ENCODE results near the gene CFAP57. TPM values are rescaled to one million over a fixed set of nuclear protein-coding genes. Genes with fewer than 3 reads are reported as not detected.

CFAP57 gene
- total RNA-seq, 2 experiments from 2014 or later = 0.12 to 0.14 TPM

GRCh38 chr1:43250351-43250761 lies 78.2 kb downstream of the CFAP57 start:
- no peak for DNase-seq
- CTCF ChIA-PET = no interaction called here
- Mint-ChIP-seq H3K4me3 (no peak overlapping the region), H3K4me1 (ENCODE audit: low read depth) (no peaks in the 10 kb centered on the region), H3K27me3 (ENCODE audit: low read depth) (peaks cover 2% of the 10 kb centered on the region), H3K27ac (no peak overlapping the region), H3K9me3 (peaks cover 3% of the 10 kb centered on the region), H3K36me3 (ENCODE audit: low read depth) (no peaks in the 10 kb centered on the region)
- intact Hi-C loops (cut with micrococcal nuclease) = no loop called here

- Mint-ChIP-seq H3K9me3 (peaks cover 3% of the 10 kb centered on the region), H3K27me3 (ENCODE audit: low read depth) (peaks cover 2% of the 10 kb centered on the region), H3K4me1 (ENCODE audit: low read depth) (no peaks in the 10 kb centered on the region), H3K36me3 (ENCODE audit: low read depth) (no peaks in the 10 kb centered on the region), H3K27ac (no peak overlapping the region), H3K4me3 (no peak overlapping the region)
- intact Hi-C loops (cut with micrococcal nuclease) = no loop called here
- CTCF ChIA-PET = no interaction called here
- no peak for DNase-seq
Observed at GRCh38 chr1:43251024-43251423, 78.9 kb downstream of the CFAP57 start.

- H3K36me3 Mint-ChIP-seq (ENCODE audit: low read depth) = no peaks in the 10 kb centered on the region
- CTCF ChIA-PET = no interaction called here
- H3K9me3 Mint-ChIP-seq = no peaks in the 10 kb centered on the region
- no peak for DNase-seq
- peaks cover under 1% of the 10 kb centered on the region for H3K27me3 Mint-ChIP-seq (ENCODE audit: low read depth)
- no peaks in the 10 kb centered on the region for H3K4me1 Mint-ChIP-seq (ENCODE audit: low read depth)
- H3K27ac Mint-ChIP-seq = no peak overlapping the region
- H3K4me3 Mint-ChIP-seq = no peak overlapping the region
- intact Hi-C loops (cut with micrococcal nuclease) = no loop called here
Observed at GRCh38 chr1:43252225-43252624, 80.1 kb downstream of the CFAP57 start.

GRCh38 chr1:43253173-43253572 lies 81.0 kb downstream of the CFAP57 start:
- Mint-ChIP-seq H3K36me3 (ENCODE audit: low read depth) (no peaks in the 10 kb centered on the region), H3K27me3 (ENCODE audit: low read depth) (no peaks in the 10 kb centered on the region), H3K4me3 (no peak overlapping the region), H3K4me1 (ENCODE audit: low read depth) (no peaks in the 10 kb centered on the region), H3K27ac (no peak overlapping the region), H3K9me3 (no peaks in the 10 kb centered on the region)
- no peak for DNase-seq
- CTCF ChIA-PET = no interaction called here
- intact Hi-C loops (cut with micrococcal nuclease) = no loop called here

GRCh38 chr1:43253876-43254275 lies 81.7 kb downstream of the CFAP57 start:
- no peaks in the 10 kb centered on the region for H3K4me1 Mint-ChIP-seq (ENCODE audit: low read depth)
- no peaks in the 10 kb centered on the region for H3K27me3 Mint-ChIP-seq (ENCODE audit: low read depth)
- DNase-seq = no peak
- H3K27ac Mint-ChIP-seq = no peak overlapping the region
- CTCF ChIA-PET = no interaction called here
- no peak overlapping the region for H3K4me3 Mint-ChIP-seq
- no peaks in the 10 kb centered on the region for H3K9me3 Mint-ChIP-seq
- H3K36me3 Mint-ChIP-seq (ENCODE audit: low read depth) = no peaks in the 10 kb centered on the region
- intact Hi-C loops (cut with micrococcal nuclease) = no loop called here

GRCh38 chr1:43255438-43256210 lies 83.5 kb downstream of the CFAP57 start:
- Mint-ChIP-seq H3K27ac (no peak overlapping the region), H3K27me3 (ENCODE audit: low read depth) (no peaks in the 10 kb centered on the region), H3K9me3 (no peaks in the 10 kb centered on the region), H3K4me1 (ENCODE audit: low read depth) (no peaks in the 10 kb centered on the region), H3K4me3 (no peak overlapping the region), H3K36me3 (ENCODE audit: low read depth) (no peaks in the 10 kb centered on the region)
- DNase-seq = no peak
- CTCF ChIA-PET = no interaction called here
- intact Hi-C loops (cut with micrococcal nuclease) = no loop called here

GRCh38 chr1:43256675-43257570 lies 84.8 kb downstream of the CFAP57 start:
- no peaks in the 10 kb centered on the region for H3K27me3 Mint-ChIP-seq (ENCODE audit: low read depth)
- H3K4me1 Mint-ChIP-seq (ENCODE audit: low read depth) = no peaks in the 10 kb centered on the region
- H3K36me3 Mint-ChIP-seq (ENCODE audit: low read depth) = no peaks in the 10 kb centered on the region
- no peaks in the 10 kb centered on the region for H3K9me3 Mint-ChIP-seq
- H3K4me3 Mint-ChIP-seq = no peak overlapping the region
- CTCF ChIA-PET = interaction anchor here (0.5 kb wide), 1 partner anchor 88 kb away, joined by 5 read pairs; no protein-coding TSS in a partner anchor
- intact Hi-C loops (cut with micrococcal nuclease) = no loop called here
- DNase-seq = no peak
- H3K27ac Mint-ChIP-seq = no peak overlapping the region

GRCh38 chr1:43258370-43258769 lies 86.2 kb downstream of the CFAP57 start:
- peaks cover 5% of the 10 kb centered on the region for H3K9me3 Mint-ChIP-seq
- H3K4me3 Mint-ChIP-seq = no peak overlapping the region
- no peak overlapping the region for H3K27ac Mint-ChIP-seq
- CTCF ChIA-PET = no interaction called here
- H3K27me3 Mint-ChIP-seq (ENCODE audit: low read depth) = no peaks in the 10 kb centered on the region
- no peak for DNase-seq
- no peaks in the 10 kb centered on the region for H3K4me1 Mint-ChIP-seq (ENCODE audit: low read depth)
- intact Hi-C loops (cut with micrococcal nuclease) = no loop called here
- peaks cover 2% of the 10 kb centered on the region for H3K36me3 Mint-ChIP-seq (ENCODE audit: low read depth)

GRCh38 chr1:43265431-43265830 lies 93.3 kb downstream of the CFAP57 start:
- H3K27me3 Mint-ChIP-seq (ENCODE audit: low read depth) = peaks cover 4% of the 10 kb centered on the region
- peaks cover 9% of the 10 kb centered on the region for H3K9me3 Mint-ChIP-seq
- H3K4me1 Mint-ChIP-seq (ENCODE audit: low read depth) = peaks cover 4% of the 10 kb centered on the region
- DNase-seq = no peak
- no peak overlapping the region for H3K27ac Mint-ChIP-seq
- peaks cover 2% of the 10 kb centered on the region for H3K36me3 Mint-ChIP-seq (ENCODE audit: low read depth)
- CTCF ChIA-PET = interaction anchor here (0.6 kb wide), 1 partner anchor 366 kb away, joined by 4 read pairs; no protein-coding TSS in a partner anchor
- H3K4me3 Mint-ChIP-seq = no peak overlapping the region
- intact Hi-C loops (cut with micrococcal nuclease) = no loop called here

GRCh38 chr1:43266881-43267280 lies 94.8 kb downstream of the CFAP57 start:
- CTCF ChIA-PET = no interaction called here
- Mint-ChIP-seq H3K27ac (no peak overlapping the region), H3K4me3 (no peak overlapping the region)

GRCh38 chr1:43267291-43267805 lies 95.2 kb downstream of the CFAP57 start:
- CTCF ChIA-PET = no interaction called here
- Mint-ChIP-seq H3K27me3 (ENCODE audit: low read depth) (peaks cover 8% of the 10 kb centered on the region), H3K27ac (no peak overlapping the region), H3K4me1 (ENCODE audit: low read depth) (peaks cover 15% of the 10 kb centered on the region), H3K9me3 (peaks cover 9% of the 10 kb centered on the region), H3K4me3 (no peak overlapping the region), H3K36me3 (ENCODE audit: low read depth) (peaks cover 2% of the 10 kb centered on the region)
- intact Hi-C loops (cut with micrococcal nuclease) = no loop called here
- no peak for DNase-seq

More at GRCh38 chr1:43266881-43267280, 94.8 kb downstream of the CFAP57 start:
- DNase-seq = no peak
- Mint-ChIP-seq H3K4me1 (ENCODE audit: low read depth) (peaks cover 15% of the 10 kb centered on the region), H3K27me3 (ENCODE audit: low read depth) (peaks cover 8% of the 10 kb centered on the region), H3K36me3 (ENCODE audit: low read depth) (peaks cover 2% of the 10 kb centered on the region), H3K9me3 (peaks cover 9% of the 10 kb centered on the region)
- intact Hi-C loops (cut with micrococcal nuclease) = no loop called here

- intact Hi-C loops (cut with micrococcal nuclease) = no loop called here
- CTCF ChIA-PET = no interaction called here
- no peak for DNase-seq
- Mint-ChIP-seq H3K4me3 (no peak overlapping the region), H3K4me1 (ENCODE audit: low read depth) (peaks cover 15% of the 10 kb centered on the region), H3K27ac (no peak overlapping the region), H3K27me3 (ENCODE audit: low read depth) (peaks cover 8% of the 10 kb centered on the region), H3K9me3 (peaks cover 5% of the 10 kb centered on the region), H3K36me3 (ENCODE audit: low read depth) (no peaks in the 10 kb centered on the region)
Observed at GRCh38 chr1:43267818-43268425, 95.8 kb downstream of the CFAP57 start.
